ENCODE data around the gene VAV1.

The VAV1 gene

DNA sequence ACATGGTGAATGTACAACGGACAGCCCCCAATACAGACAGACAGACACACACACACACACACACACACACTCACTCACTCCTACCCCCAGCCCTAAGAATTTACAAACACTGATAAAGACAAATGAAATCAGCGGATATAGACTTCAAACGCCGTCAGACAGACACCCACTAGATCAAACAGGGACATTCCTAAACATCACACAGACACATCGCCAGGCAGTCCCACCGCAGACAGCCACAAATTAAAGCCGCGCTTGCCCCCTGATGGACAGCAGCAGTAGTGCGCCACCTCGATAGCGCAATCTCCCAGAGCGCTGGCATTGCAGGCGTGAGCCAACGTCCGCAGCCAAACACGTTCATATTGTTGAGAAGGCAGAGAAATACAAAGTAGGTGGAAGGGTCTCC, 90.2 kb downstream of the VAV1 start:
- Histone ChIP-seq H3K27ac (ENCODE audit: low read depth, low read length, poor library complexity, severe bottlenecking) (no peak overlapping the region), H3K36me3 (ENCODE audit: insufficient read depth, low read length) (no peaks in the 10 kb centered on the region; the same call in 1 of the 2 replicates), H3K9me2 (ENCODE audit: low read depth, low read length) (no peaks in the 10 kb centered on the region), H4K20me1 (ENCODE audit: insufficient read depth, low read length) (no peaks in the 10 kb centered on the region), H3K4me3 (ENCODE audit: low read depth, low read length, poor library complexity, severe bottlenecking) (peak overlapping the region; percentile 50), H3K27me3 (ENCODE audit: insufficient read depth, low read length) (no peaks in the 10 kb centered on the region), H3K4me1 (ENCODE audit: insufficient read depth, low read length, severe bottlenecking) (peaks cover 4% of the 10 kb centered on the region), H2AFZ (ENCODE audit: low read length) (no peak overlapping the region), H3F3A (ENCODE audit: insufficient read depth, low read length) (no peaks in the 10 kb centered on the region), H3K9me3 (ENCODE audit: low read length) (no peaks in the 10 kb centered on the region), H3K9ac (ENCODE audit: low read length) (no peak overlapping the region), H3K4me2 (ENCODE audit: low read length) (peak overlapping the region; percentile 69), H3K79me2 (ENCODE audit: insufficient read depth, low read length) (no peaks in the 10 kb centered on the region)
- TF ChIP-seq EZH2 (IDR thresholded peaks at IDR 0.05; ENCODE audit: borderline replicate concordance, low read length): no peak
- TF ChIP-seq, protein P1, sequence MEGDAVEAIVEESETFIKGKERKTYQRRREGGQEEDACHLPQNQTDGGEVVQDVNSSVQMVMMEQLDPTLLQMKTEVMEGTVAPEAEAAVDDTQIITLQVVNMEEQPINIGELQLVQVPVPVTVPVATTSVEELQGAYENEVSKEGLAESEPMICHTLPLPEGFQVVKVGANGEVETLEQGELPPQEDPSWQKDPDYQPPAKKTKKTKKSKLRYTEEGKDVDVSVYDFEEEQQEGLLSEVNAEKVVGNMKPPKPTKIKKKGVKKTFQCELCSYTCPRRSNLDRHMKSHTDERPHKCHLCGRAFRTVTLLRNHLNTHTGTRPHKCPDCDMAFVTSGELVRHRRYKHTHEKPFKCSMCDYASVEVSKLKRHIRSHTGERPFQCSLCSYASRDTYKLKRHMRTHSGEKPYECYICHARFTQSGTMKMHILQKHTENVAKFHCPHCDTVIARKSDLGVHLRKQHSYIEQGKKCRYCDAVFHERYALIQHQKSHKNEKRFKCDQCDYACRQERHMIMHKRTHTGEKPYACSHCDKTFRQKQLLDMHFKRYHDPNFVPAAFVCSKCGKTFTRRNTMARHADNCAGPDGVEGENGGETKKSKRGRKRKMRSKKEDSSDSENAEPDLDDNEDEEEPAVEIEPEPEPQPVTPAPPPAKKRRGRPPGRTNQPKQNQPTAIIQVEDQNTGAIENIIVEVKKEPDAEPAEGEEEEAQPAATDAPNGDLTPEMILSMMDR (IDR thresholded peaks at IDR 0.05; ENCODE audit: low read length): peak; percentile 97

DNA sequence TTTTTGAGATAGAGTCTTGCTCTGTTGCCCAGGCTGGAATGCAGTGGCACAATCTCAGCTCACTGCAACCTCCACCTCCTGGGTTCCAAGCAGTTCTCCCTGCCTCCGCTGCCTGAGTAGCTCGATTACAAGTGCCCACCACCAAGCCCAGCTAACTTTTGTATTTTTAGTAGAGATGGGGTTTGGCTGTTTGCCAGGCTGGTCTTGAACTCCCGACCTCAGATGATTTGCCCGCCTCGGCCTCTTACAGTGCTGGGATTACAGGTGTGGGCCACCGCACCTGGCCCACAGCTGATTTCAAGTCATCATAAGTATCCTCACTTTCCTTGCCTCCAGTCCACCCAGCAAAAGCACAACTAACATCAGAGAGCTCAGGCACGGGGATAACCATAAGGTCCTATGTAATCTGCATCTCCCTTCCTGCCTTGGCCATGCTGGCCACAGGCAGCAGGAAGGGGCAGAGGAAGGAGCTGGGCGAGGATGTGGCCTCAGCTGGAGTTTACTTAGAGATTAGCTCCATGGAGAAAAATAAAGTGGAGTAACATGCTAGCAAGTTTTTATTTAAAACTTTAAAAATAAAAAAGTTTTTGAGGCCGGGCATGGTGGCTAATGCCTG, 91.9 kb downstream of the VAV1 start:
- no peaks in the 10 kb centered on the region for H3F3A ChIP-seq (ENCODE audit: insufficient read depth, low read length)
- H3K9me3 ChIP-seq (ENCODE audit: low read length): no peaks in the 10 kb centered on the region
- no peaks in the 10 kb centered on the region for H3K27me3 ChIP-seq (ENCODE audit: insufficient read depth, low read length)
- H3K9me2 ChIP-seq (ENCODE audit: low read depth, low read length): no peaks in the 10 kb centered on the region
- H2AFZ ChIP-seq (ENCODE audit: low read length): no peak overlapping the region
- H4K20me1 ChIP-seq (ENCODE audit: insufficient read depth, low read length): no peaks in the 10 kb centered on the region
- H3K4me1 ChIP-seq (ENCODE audit: insufficient read depth, low read length, severe bottlenecking): peaks cover 4% of the 10 kb centered on the region
- H3K79me2 ChIP-seq (ENCODE audit: insufficient read depth, low read length): no peaks in the 10 kb centered on the region
- no peak overlapping the region for H3K27ac ChIP-seq (ENCODE audit: low read depth, low read length, poor library complexity, severe bottlenecking)
- no peak overlapping the region for H3K4me3 ChIP-seq (ENCODE audit: low read depth, low read length, poor library complexity, severe bottlenecking)
- H3K9ac ChIP-seq (ENCODE audit: low read length): no peak overlapping the region
- no peaks in the 10 kb centered on the region; the same call in 1 of the 2 replicates for H3K36me3 ChIP-seq (ENCODE audit: insufficient read depth, low read length)
- no peak overlapping the region for H3K4me2 ChIP-seq (ENCODE audit: low read length)
- TF ChIP-seq, protein P1 (IDR thresholded peaks at IDR 0.05; ENCODE audit: low read length): no peak
- no peak for TF ChIP-seq EZH2 (IDR thresholded peaks at IDR 0.05; ENCODE audit: borderline replicate concordance, low read length)

DNA sequence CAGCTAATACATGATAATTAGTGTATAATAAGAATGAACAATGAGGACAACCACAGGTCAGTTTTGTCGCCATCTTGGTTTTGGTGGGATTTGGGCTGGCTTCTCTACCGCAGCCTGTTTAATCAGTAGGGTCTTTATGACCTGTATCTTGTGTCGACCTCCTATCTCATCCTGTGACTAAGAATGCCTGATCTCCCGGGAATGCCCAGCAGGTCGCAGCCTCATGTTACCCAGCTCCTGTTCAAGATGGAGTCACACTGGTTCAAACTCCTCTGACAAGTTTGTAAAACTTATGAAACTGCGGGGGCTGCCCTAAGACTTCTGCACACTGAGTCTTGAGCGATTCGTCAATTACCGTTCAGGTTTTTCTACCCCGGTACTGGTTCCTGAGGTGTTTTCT, 93.3 kb downstream of the VAV1 start:
- Histone ChIP-seq H3K79me2 (ENCODE audit: insufficient read depth, low read length) (no peaks in the 10 kb centered on the region), H3F3A (ENCODE audit: insufficient read depth, low read length) (no peaks in the 10 kb centered on the region), H3K9me3 (ENCODE audit: low read length) (no peaks in the 10 kb centered on the region), H3K4me2 (ENCODE audit: low read length) (no peak overlapping the region), H3K9ac (ENCODE audit: low read length) (no peak overlapping the region), H3K9me2 (ENCODE audit: low read depth, low read length) (no peaks in the 10 kb centered on the region), H3K27me3 (ENCODE audit: insufficient read depth, low read length) (no peaks in the 10 kb centered on the region), H3K36me3 (ENCODE audit: insufficient read depth, low read length) (no peaks in the 10 kb centered on the region), H3K4me3 (ENCODE audit: low read depth, low read length, poor library complexity, severe bottlenecking) (no peak overlapping the region), H4K20me1 (ENCODE audit: insufficient read depth, low read length) (no peaks in the 10 kb centered on the region), H3K4me1 (ENCODE audit: insufficient read depth, low read length, severe bottlenecking) (peaks cover 4% of the 10 kb centered on the region), H2AFZ (ENCODE audit: low read length) (no peak overlapping the region), H3K27ac (ENCODE audit: low read depth, low read length, poor library complexity, severe bottlenecking) (no peak overlapping the region)
- TF ChIP-seq, protein P1 (IDR thresholded peaks at IDR 0.05; ENCODE audit: low read length): no peak
- no peak for TF ChIP-seq EZH2 (IDR thresholded peaks at IDR 0.05; ENCODE audit: borderline replicate concordance, low read length)
